ENCODE measurements around the gene AGBL4.

GRCh38 chr1:48558366-48558765 is 1465.4 kb downstream of the AGBL4 start:
- TF ChIP-seq CTCF (conservative IDR thresholded peaks at IDR 0.05 in 1 of 2, IDR thresholded peaks at IDR 0.05 in 1 of 2; ENCODE audit: extremely low read depth in 1 of 2, insufficient read depth in 1 of 2, low read depth in 1 of 2, low read length in 2 of 2) (no peak), EZH2 (IDR thresholded peaks at IDR 0.05; ENCODE audit: borderline replicate concordance, low read length) (no peak)

Measured in mammary epithelial cell (primary cell).